Measurements from ENCODE around the gene SLC16A3. TPM values are rescaled to one million over a fixed set of nuclear protein-coding genes. Genes with fewer than 3 reads are reported as not detected.

SLC16A3 gene
- total and polyA plus RNA-seq, 9 of the 15 experiments (the other 6 are each of a cell fraction or from before 2014, with no cell fraction given), result 0.11 to 5.4 (median 1.2) TPM; not detected in 2

GRCh38 chr17:82246040-82246364 is 17.2 kb downstream of the SLC16A3 start:
- H2AFZ ChIP-seq (ENCODE audit: low read depth, low read length), result no peak overlapping the region
- H3K9me3 ChIP-seq (replicated peaks; ENCODE audit: control insufficient read depth, insufficient read depth, low read depth, low read length), result no peaks in the 10 kb centered on the region
- peaks cover 94% of the 10 kb centered on the region for H3K36me3 ChIP-seq (ENCODE audit: control insufficient read depth, insufficient read depth, low read length)
- POLR2A ChIA-PET, result interaction anchor here (0.7 to 1.1 kb wide), 2 partner anchors 15 to 40 kb away, joined by 3 to 4 read pairs; no protein-coding TSS in a partner anchor
- H4K20me1 ChIP-seq (replicated peaks; ENCODE audit: control insufficient read depth, insufficient read depth, low read length), result no peaks in the 10 kb centered on the region
- H3K9me1 ChIP-seq (ENCODE audit: control insufficient read depth, insufficient read depth, low read length), result no peaks in the 10 kb centered on the region
- intact Hi-C loops (cut with micrococcal nuclease), result no loop called here
- 97% methylated on average over 5 of the region's 5 CpGs for WGBS (ENCODE audit: insufficient coverage, low coverage, missing lambda C conversion rate)
- no peak for FAIRE-seq
- peaks cover 17 to 63% of the 10 kb centered on the region in 2 experiments for H3K4me1 ChIP-seq (replicated peaks in 1 of 2; ENCODE audit: control insufficient read depth in 2 of 2, insufficient read depth in 2 of 2, low read length in 2 of 2)
- H3K4me2 ChIP-seq (ENCODE audit: insufficient read depth, low read length), result no peak overlapping the region
- H3K9ac ChIP-seq (ENCODE audit: insufficient read depth in 1 of 2, low read depth in 2 of 2, low read length in 2 of 2), result no peak overlapping the region
- peaks cover 48% of the 10 kb centered on the region for H3K79me2 ChIP-seq (ENCODE audit: control insufficient read depth, insufficient read depth, low read length)
- CTCF ChIA-PET (ENCODE audit: low intra/inter-chr PET ratio), result no interaction called here
- no peak overlapping the region; the same call in 2 of the 3 replicates for H3K27ac ChIP-seq (ENCODE audit: extremely low read depth, low read depth, low read length)
- H3K4me3 ChIP-seq, result no peak overlapping the region
- in situ Hi-C loops (cut with MboI), result no loop called here
- BruUV-seq (replicated peaks), result no TSS peak
- DNase-seq (ENCODE audit: extremely low read depth in 1 of 4, low spot score in 3 of 4), result no peak
- no peaks in the 10 kb centered on the region for H3K27me3 ChIP-seq (ENCODE audit: control insufficient read depth in 2 of 2, insufficient read depth in 2 of 2, low read length in 2 of 2)
- ATAC-seq, result no peak
- TF ChIP-seq ATF7 (IDR thresholded peaks at IDR 0.05) (no peak), ZNF175 (CRISPR knock-in tag; IDR thresholded peaks at IDR 0.05; ENCODE audit: low read depth) (no peak), PCBP2 (IDR thresholded peaks at IDR 0.05; ENCODE audit: low read depth, low read length, poor library complexity, severe bottlenecking) (no peak), CHCHD3 (CRISPR knock-in tag; IDR thresholded peaks at IDR 0.05) (no peak), DPF2 (IDR thresholded peaks at IDR 0.05) (no peak), ILK (tag; IDR thresholded peaks at IDR 0.05; ENCODE audit: borderline replicate concordance, low read depth) (no peak), PHB2 (IDR thresholded peaks at IDR 0.05; ENCODE audit: low read depth) (no peak), POLR2AphosphoS2 (IDR thresholded peaks at IDR 0.05; ENCODE audit: low read length) (no peak), PBX2 (CRISPR knock-in tag; IDR thresholded peaks at IDR 0.05; ENCODE audit: low read depth) (no peak), PBX2 (tag; conservative IDR thresholded peaks at IDR 0.05; ENCODE audit: low read depth) (no peak), HDGF (IDR thresholded peaks at IDR 0.05) (no peak)
- TF ChIP-seq, protein P1, sequence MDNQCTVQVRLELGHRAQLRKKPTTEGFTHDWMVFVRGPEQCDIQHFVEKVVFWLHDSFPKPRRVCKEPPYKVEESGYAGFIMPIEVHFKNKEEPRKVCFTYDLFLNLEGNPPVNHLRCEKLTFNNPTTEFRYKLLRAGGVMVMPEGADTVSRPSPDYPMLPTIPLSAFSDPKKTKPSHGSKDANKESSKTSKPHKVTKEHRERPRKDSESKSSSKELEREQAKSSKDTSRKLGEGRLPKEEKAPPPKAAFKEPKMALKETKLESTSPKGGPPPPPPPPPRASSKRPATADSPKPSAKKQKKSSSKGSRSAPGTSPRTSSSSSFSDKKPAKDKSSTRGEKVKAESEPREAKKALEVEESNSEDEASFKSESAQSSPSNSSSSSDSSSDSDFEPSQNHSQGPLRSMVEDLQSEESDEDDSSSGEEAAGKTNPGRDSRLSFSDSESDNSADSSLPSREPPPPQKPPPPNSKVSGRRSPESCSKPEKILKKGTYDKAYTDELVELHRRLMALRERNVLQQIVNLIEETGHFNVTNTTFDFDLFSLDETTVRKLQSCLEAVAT (IDR thresholded peaks at IDR 0.05), result no peak
